Mononuclear cell (primary cell): Measurements from ENCODE around the gene MSRB3. TPM values are rescaled to one million over a fixed set of nuclear protein-coding genes. Genes with fewer than 3 reads are reported as not detected.
"Not testable (repeated sequence)": the region's sequence is repeated elsewhere in the genome, so short reads cannot be mapped to it uniquely, and the experiment has no call there.

Experiments
- H3K27me3 ChIP-seq: 2 replicates; pipeline ENCODE4 v1.6.0; 2011; ENCODE audit warnings: low read length, control low read depth; ENCODE audit not compliant: insufficient read depth
- H3K4me1 ChIP-seq: 2 replicates; pipeline ENCODE4 v1.5.1; 2011; ENCODE audit warnings: mild to moderate bottlenecking, low read length, control low read depth; ENCODE audit not compliant: insufficient read depth
- H3K4me3 ChIP-seq: 2 replicates; pipeline ENCODE4 v1.5.1; 2011; ENCODE audit warnings: mild to moderate bottlenecking, low read length, moderate library complexity
- H3K9me3 ChIP-seq: 2 replicates; pipeline ENCODE4 v1.5.1; 2011; ENCODE audit warnings: low read depth, mild to moderate bottlenecking, control low read depth, low read length
- total RNA-seq: library from RNA; depleted of rRNA; stranded (reverse); fragments of >200 nt; gene quantifications from one replicate; pipeline ENCODE4 v1.2.3, GENCODE V29; 2012

The MSRB3 gene
- total RNA-seq, 1 donor, result 1.4 TPM

- Histone ChIP-seq H3K27me3 (peaks cover 19% of the 10 kb centered on the region), H3K4me1 (peaks cover 18% of the 10 kb centered on the region), H3K4me3 (no peak overlapping the region), H3K9me3 (no peaks in the 10 kb centered on the region)
These were observed 1.5 kb upstream of the MSRB3 start for GRCh38 chr12:65276916-65277530.

- Histone ChIP-seq H3K27me3 (peaks cover 19% of the 10 kb centered on the region), H3K4me3 (peak overlapping the region; percentile 54), H3K4me1 (peaks cover 18% of the 10 kb centered on the region), H3K9me3 (no peaks in the 10 kb centered on the region)
These were observed 398 bp upstream of the MSRB3 start for GRCh38 chr12:65277994-65278575.

- peak overlapping the region; percentile 54 for H3K4me3 ChIP-seq
- peaks cover 20% of the 10 kb centered on the region for H3K27me3 ChIP-seq
- peaks cover 18% of the 10 kb centered on the region for H3K4me1 ChIP-seq
- no peaks in the 10 kb centered on the region for H3K9me3 ChIP-seq
These were observed 1.1 kb downstream of the MSRB3 start for GRCh38 chr12:65279369-65280112.

- Histone ChIP-seq H3K4me1 (peaks cover 18% of the 10 kb centered on the region), H3K4me3 (no peak overlapping the region), H3K9me3 (no peaks in the 10 kb centered on the region), H3K27me3 (peaks cover 20% of the 10 kb centered on the region)
These were observed 1.8 kb downstream of the MSRB3 start for GRCh38 chr12:65280306-65280705.

GRCh38 chr12:65282840-65283239 is 4.4 kb downstream of the MSRB3 start:
- Histone ChIP-seq H3K4me1 (peaks cover 15% of the 10 kb centered on the region), H3K4me3 (no peak overlapping the region), H3K27me3 (peaks cover 17% of the 10 kb centered on the region), H3K9me3 (no peaks in the 10 kb centered on the region)

- not testable (repeated sequence) for H3K4me3 ChIP-seq, H3K27me3 ChIP-seq, H3K9me3 ChIP-seq, H3K4me1 ChIP-seq
These were observed 7.0 kb downstream of the MSRB3 start for GRCh38 chr12:65285532-65285931.

- Histone ChIP-seq H3K4me3 (no peak overlapping the region), H3K27me3 (peaks cover 3% of the 10 kb centered on the region), H3K4me1 (no peaks in the 10 kb centered on the region), H3K9me3 (no peaks in the 10 kb centered on the region)
These were observed 8.9 kb downstream of the MSRB3 start for GRCh38 chr12:65287426-65287825.

GRCh38 chr12:65292241-65292640 is 13.8 kb downstream of the MSRB3 start:
- no peaks in the 10 kb centered on the region for H3K27me3 ChIP-seq
- no peaks in the 10 kb centered on the region for H3K9me3 ChIP-seq
- no peaks in the 10 kb centered on the region for H3K4me1 ChIP-seq
- H3K4me3 ChIP-seq, result no peak overlapping the region

GRCh38 chr12:65293735-65294134 is 15.3 kb downstream of the MSRB3 start:
- H3K27me3 ChIP-seq, result no peaks in the 10 kb centered on the region
- no peaks in the 10 kb centered on the region for H3K9me3 ChIP-seq
- no peak overlapping the region for H3K4me3 ChIP-seq
- no peaks in the 10 kb centered on the region for H3K4me1 ChIP-seq

- H3K4me3 ChIP-seq, result no peak overlapping the region
- H3K4me1 ChIP-seq, result no peaks in the 10 kb centered on the region
- no peaks in the 10 kb centered on the region for H3K27me3 ChIP-seq
- H3K9me3 ChIP-seq, result no peaks in the 10 kb centered on the region
These were observed 16.3 kb downstream of the MSRB3 start for GRCh38 chr12:65294641-65295262.

- Histone ChIP-seq H3K4me1 (no peaks in the 10 kb centered on the region), H3K27me3 (no peaks in the 10 kb centered on the region), H3K4me3 (no peak overlapping the region), H3K9me3 (no peaks in the 10 kb centered on the region)
These were observed 18.2 kb downstream of the MSRB3 start for GRCh38 chr12:65296508-65297265.

GRCh38 chr12:65300097-65300496 is 21.6 kb downstream of the MSRB3 start:
- H3K27me3 ChIP-seq, result no peaks in the 10 kb centered on the region
- no peaks in the 10 kb centered on the region for H3K9me3 ChIP-seq
- H3K4me3 ChIP-seq, result no peak overlapping the region
- no peaks in the 10 kb centered on the region for H3K4me1 ChIP-seq

- H3K4me1 ChIP-seq, result no peaks in the 10 kb centered on the region
- H3K27me3 ChIP-seq, result no peaks in the 10 kb centered on the region
- H3K9me3 ChIP-seq, result no peaks in the 10 kb centered on the region
- H3K4me3 ChIP-seq, result no peak overlapping the region
These were observed 22.3 kb downstream of the MSRB3 start for GRCh38 chr12:65300679-65301349.

- H3K4me3 ChIP-seq, result no peak overlapping the region
- no peaks in the 10 kb centered on the region for H3K9me3 ChIP-seq
- H3K4me1 ChIP-seq, result peaks cover 9% of the 10 kb centered on the region
- H3K27me3 ChIP-seq, result no peaks in the 10 kb centered on the region
These were observed 24.4 kb downstream of the MSRB3 start for GRCh38 chr12:65302891-65303290.
